ENCODE results near the gene CRADD.
"Not testable (repeated sequence)": the region's sequence is repeated elsewhere in the genome, so short reads cannot be mapped to it uniquely, and the experiment has no call there.

The CRADD gene

GRCh38 chr12:93737457-93738198, 60.5 kb downstream of the CRADD start:
- DNase-seq (no peak), ATAC-seq (no peak)

GRCh38 chr12:93738199-93739058, 61.3 kb downstream of the CRADD start:
- no peak for ATAC-seq
- no peak for DNase-seq

- DNase-seq (no peak), ATAC-seq (no peak)
Measured at GRCh38 chr12:93740751-93741150, 63.6 kb downstream of the CRADD start.

GRCh38 chr12:93741659-93742109, 64.5 kb downstream of the CRADD start:
- DNase-seq (peak; percentile 17), ATAC-seq (peak; percentile 60)

GRCh38 chr12:93742110-93742934, 65.1 kb downstream of the CRADD start:
- DNase-seq (peak; percentile 73), ATAC-seq (peak; percentile 93)

GRCh38 chr12:93743229-93743998, 66.2 kb downstream of the CRADD start:
- no peak for DNase-seq
- ATAC-seq: no peak

- ATAC-seq: no peak
- no peak for DNase-seq
Measured at GRCh38 chr12:93743999-93744689, 67.0 kb downstream of the CRADD start.

GRCh38 chr12:93745286-93745685, 68.1 kb downstream of the CRADD start:
- DNase-seq (no peak), ATAC-seq (no peak)

GRCh38 chr12:93746572-93747168, 69.5 kb downstream of the CRADD start:
- DNase-seq: no peak
- no peak for ATAC-seq

GRCh38 chr12:93748672-93749383, 71.7 kb downstream of the CRADD start:
- ATAC-seq (no peak), DNase-seq (no peak)

- DNase-seq (no peak), ATAC-seq (no peak)
Measured at GRCh38 chr12:93749515-93749914, 72.3 kb downstream of the CRADD start.

- no peak for ATAC-seq
- no peak for DNase-seq
Measured at GRCh38 chr12:93750056-93750455, 72.9 kb downstream of the CRADD start.

GRCh38 chr12:93751864-93752610, 74.9 kb downstream of the CRADD start:
- ATAC-seq (no peak), DNase-seq (no peak)

- DNase-seq (no peak), ATAC-seq (no peak)
Measured at GRCh38 chr12:93753285-93753684, 76.1 kb downstream of the CRADD start.

GRCh38 chr12:93753838-93754429, 76.8 kb downstream of the CRADD start:
- ATAC-seq: no peak
- no peak for DNase-seq

GRCh38 chr12:93754859-93755258, 77.7 kb downstream of the CRADD start:
- ATAC-seq, DNase-seq: not testable (repeated sequence)

GRCh38 chr12:93756288-93756687, 79.1 kb downstream of the CRADD start:
- ATAC-seq (no peak), DNase-seq (no peak)

GRCh38 chr12:93757792-93758694, 80.9 kb downstream of the CRADD start:
- ATAC-seq (no peak), DNase-seq (no peak)
